ENCODE measurements around the gene SLC22A14.
"Not testable (repeated sequence)": the region's sequence is repeated elsewhere in the genome, so short reads cannot be mapped to it uniquely, and the experiment has no call there.

The SLC22A14 gene

DNA sequence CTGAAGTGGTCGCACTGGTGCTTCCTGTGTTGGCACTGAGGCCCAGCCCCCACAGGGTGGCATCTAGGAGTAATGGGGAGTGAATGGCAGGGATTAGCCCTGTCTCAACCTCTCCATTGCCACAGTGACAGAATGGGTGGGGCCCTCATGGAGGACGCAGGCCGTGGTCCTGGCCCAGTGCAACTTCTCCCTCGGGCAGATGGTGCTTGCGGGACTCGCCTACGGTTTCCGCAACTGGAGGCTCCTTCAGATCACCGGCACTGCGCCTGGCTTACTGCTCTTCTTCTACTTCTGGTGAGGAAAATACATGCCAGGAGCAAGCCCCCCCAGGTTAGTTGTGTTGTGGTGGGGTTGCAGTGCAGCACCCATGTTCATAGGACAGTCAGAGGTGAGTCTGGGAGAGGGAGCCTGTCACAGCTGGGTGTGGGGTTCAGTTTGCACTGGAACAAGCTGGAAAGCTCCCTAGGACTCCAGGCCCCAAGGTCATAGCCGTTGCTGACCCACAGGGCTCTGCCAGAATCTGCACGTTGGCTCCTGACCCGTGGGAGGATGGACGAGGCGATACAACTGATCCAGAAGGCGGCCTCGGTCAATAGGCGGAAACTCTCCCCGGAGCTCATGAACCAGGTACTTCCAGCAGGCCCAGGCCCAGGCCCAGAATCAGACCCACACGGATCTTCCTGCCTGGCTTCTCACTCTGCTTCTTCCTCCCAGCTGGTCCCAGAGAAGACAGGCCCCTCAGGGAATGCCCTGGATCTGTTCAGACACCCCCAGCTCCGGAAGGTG is 7.0 kb upstream of the SLC22A14 start:
- DNase-seq, result no peak

DNA sequence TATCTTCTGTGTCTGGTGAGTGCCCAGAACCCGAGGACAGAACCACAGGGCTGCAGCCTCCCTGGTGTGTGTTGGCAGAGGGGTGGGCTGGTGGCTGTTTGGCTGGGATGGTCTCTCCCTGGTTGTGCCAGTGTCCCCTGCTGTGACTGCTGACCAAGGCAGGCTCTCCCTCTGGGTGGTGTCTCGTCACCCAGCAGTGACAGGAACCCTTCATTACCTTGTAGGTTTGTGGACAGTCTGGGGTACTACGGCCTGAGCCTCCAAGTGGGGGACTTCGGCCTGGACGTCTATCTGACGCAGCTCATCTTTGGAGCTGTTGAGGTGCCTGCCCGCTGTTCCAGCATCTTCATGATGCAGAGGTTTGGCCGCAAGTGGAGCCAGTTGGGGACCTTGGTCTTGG is 6.4 kb upstream of the SLC22A14 start:
- no peak for DNase-seq

- no peak for DNase-seq
Observed at GRCh38 chr3:38276081-38276916, 5.8 kb upstream of the SLC22A14 start.

GRCh38 chr3:38276917-38277630 is 5.0 kb upstream of the SLC22A14 start:
- no peak for DNase-seq

- no peak for DNase-seq
Observed at GRCh38 chr3:38278841-38279240, 3.3 kb upstream of the SLC22A14 start.

GRCh38 chr3:38283810-38284755 is 2.0 kb downstream of the SLC22A14 start:
- DNase-seq, result no peak

GRCh38 chr3:38284756-38285150 is 2.7 kb downstream of the SLC22A14 start:
- DNase-seq, result no peak

DNA sequence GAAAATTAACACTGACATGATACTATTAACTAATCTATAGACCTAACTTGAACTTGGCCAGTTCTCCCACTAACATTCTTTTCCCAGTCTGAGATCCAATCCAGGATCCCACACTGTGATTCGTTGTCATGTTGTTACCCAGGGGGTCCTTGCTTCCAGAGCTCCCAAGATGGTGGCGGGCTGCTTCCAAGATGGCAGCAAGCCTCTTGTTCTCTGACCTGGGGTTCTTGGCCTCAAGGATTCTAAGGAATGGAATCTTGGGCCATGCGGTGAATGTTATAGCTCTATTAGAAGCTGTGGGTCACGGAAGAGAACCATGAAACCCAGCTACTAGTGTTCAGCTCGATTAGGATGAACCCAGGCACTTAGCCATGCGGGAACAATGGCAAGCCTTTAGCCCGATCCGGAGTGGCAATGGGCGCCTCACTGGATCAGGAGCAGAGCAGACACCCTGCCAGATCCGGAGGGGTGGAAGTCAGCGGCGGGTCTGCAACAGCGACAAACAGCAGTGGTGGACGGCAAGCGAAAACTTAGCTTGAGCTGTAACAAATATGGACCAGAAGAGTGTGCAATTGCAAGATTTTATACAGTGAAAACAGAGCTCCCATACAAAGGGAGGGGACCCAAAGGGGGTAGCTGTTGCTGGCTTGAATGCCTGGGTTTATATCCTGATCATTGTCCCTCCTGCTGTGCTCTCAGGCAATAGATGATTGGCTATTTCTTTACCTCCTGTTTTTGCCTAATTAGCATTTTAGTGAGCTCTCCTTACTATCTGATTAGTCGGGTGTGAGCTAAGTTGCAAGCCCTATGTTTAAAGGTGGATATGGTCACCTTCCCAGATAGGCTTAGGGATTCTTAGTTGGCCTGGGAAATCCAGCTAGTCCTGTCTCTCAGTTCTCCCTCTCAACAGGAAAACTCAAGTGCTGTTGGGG is 7.5 kb downstream of the SLC22A14 start:
- DNase-seq, result not testable (repeated sequence)

- DNase-seq, result not testable (repeated sequence)
Observed at GRCh38 chr3:38297053-38297452, 15.0 kb downstream of the SLC22A14 start.

GRCh38 chr3:38297537-38297936 is 15.4 kb downstream of the SLC22A14 start:
- no peak for DNase-seq

GRCh38 chr3:38297947-38298711 is 16.0 kb downstream of the SLC22A14 start:
- no peak for DNase-seq

DNA sequence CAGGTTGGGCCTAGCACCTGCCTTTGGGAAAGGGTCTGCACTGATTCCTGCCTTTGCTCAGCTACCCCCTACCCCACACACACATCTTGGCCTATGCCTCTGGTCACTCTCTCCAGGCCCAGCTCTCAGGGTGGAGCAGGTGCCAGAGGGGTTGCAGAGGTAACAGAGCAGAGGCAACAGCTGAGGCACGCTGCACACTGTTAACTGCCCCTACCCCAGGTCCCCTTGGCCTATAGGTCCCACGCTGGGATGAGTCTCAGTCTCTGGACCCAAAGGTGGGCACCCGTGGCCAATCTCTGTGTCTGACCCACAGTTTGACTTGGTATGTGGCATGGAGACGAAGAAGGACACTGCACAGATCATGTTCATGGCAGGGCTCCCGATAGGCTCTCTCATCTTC is 24.8 kb downstream of the SLC22A14 start:
- DNase-seq, result no peak

DNA sequence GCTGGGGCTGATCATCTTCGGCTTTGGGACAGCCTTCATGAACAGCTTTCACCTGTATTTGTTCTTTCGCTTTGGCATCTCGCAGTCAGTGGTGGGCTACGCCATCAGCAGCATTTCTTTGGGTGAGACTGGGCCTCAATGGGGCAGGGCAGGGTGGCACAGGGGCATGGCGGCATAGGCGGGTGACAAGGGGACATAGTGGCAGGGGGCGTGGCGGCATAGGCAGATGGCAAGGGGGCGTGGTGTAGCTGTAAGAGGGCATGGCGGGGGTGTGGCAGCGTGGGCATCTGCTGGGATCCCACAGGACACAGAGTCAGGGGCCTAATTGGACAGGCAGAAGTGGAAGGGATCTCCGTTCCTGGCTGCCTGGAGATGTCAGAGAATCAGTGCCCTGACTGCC is 25.5 kb downstream of the SLC22A14 start:
- DNase-seq, result no peak

DNA sequence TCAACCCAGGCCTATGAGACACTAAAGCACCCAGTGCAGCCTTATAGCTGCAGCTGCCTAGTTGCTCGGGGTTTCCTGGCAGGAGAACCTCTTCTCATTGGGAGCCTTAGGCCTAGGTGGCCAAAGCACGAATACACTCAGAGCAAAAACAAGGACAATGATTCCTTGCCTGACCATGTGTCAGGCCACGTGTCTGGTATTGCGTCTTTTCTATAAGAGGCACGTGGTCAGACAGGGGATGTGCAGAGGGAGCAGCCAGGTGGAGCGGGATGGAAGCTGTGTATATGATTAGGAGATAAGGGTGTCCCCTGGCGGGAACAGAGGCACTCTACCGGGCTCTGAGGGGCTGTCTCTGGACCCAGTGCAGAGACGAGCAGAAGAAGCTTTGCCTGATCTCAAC is 26.4 kb downstream of the SLC22A14 start:
- DNase-seq, result no peak

DNA sequence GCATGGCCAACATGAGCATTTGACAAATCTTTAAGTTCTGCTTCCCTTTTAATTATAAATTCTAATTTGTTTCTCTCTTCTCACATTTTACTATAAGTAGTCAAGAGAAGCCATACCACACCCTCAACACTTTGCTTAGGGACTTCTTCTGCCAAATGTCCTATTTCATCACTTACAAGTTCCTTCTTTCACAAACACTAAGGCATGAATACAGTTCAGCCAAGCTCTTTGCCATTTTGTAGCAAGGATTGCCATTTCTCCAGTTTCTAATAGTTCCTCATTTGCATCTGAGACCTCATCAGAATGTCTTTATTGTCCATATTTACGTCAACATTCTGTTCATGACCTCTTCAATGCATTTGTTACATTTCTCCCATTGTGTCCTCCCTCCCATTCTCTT is 29.4 kb downstream of the SLC22A14 start:
- DNase-seq, result no peak

- DNase-seq, result no peak
Observed at GRCh38 chr3:38311941-38312340, 29.8 kb downstream of the SLC22A14 start.

GRCh38 chr3:38312356-38312755 is 30.3 kb downstream of the SLC22A14 start:
- DNase-seq, result no peak

DNA sequence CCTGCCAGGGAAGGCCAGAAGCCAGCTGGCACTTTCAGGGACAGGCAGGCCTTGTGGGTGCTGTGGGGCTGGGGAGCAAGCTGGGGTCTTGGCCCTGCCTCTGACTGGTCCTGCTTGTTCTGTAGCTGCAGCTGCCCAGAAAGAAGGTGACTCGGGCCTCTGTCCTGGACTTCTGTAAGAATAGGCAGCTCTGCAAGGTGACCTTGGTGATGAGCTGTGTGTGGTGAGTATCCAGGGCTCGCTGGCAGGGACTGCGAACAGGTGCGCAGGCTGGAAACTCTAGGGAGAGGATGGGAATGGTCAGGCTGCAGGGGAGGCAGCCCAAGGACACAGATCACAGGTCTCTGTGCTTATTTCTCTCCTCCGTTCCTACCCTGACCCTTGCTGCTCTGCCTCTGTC is 31.2 kb downstream of the SLC22A14 start:
- no peak for DNase-seq

- DNase-seq, result no peak
Observed at GRCh38 chr3:38313695-38314094, 31.6 kb downstream of the SLC22A14 start.

- no peak for DNase-seq
Observed at GRCh38 chr3:38314112-38314763, 32.1 kb downstream of the SLC22A14 start.
